Astrocyte (in vitro differentiated cells and primary cell): ENCODE data around the gene KRT7.

ENCODE experiments used
- CTCF ChIP-seq: IDR thresholded peaks from 2 replicates; pipeline ENCODE4 v1.5.1; 2011; ENCODE audit warnings: low read depth, mild to moderate bottlenecking, inconsistent platforms, low read length, moderate library complexity; ENCODE audit not compliant: insufficient read depth
- EZH2 ChIP-seq: IDR thresholded peaks from 2 replicates; pipeline ENCODE4 v1.6.1; 2012; ENCODE audit warnings: mild to moderate bottlenecking, low read length, inconsistent platforms; ENCODE audit not compliant: insufficient read depth

DNA sequence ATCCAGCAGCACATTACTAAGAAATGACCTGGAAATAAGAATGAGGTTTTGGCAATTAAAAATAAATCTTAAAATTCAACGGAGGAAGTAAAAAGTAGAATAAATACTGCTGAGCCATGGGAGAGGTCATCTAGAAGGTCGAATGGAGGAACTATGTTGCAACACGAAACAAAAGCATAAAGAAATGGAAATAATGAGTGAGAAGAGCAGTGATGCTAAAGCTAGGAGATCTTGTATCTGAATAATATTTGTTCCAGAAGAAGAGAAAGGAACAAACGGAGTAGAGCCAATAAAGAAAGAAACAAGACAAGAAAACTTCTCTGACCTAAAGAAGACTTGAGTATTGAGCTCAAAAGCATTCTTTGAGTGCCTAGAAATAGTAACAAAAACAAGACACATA, 6.6 kb upstream of the KRT7 start:
- TF ChIP-seq CTCF (no peak), EZH2 (no peak)
